Transverse colon (tissue), 4 donors: ENCODE data around the gene DHFR. TPM values are rescaled to one million over a fixed set of nuclear protein-coding genes. Genes with fewer than 3 reads are reported as not detected.

Experiments used
- DNase-seq: peaks from one replicate; pipeline ENCODE4 v3.0.0-alpha.2; 2019
- H3K27ac ChIP-seq, 4 donors: fragments of 200-600 bp; sonication (generic); 2 replicates each; pipeline ENCODE4 v1.5.1; 2016 to 2018; ENCODE audit warnings: inconsistent platforms in 4 of 4
- H3K27me3 ChIP-seq: fragments of 200-600 bp; sonication (generic); 2 replicates; pipeline ENCODE4 v1.5.1; 2017; ENCODE audit warnings: inconsistent platforms
- H3K36me3 ChIP-seq, 4 donors: fragments of 200-600 bp; sonication (generic); 2 replicates each; pipeline ENCODE4 v1.5.1; 2017 to 2019; ENCODE audit warnings: inconsistent platforms in 4 of 4
- H3K4me1 ChIP-seq, 4 donors: fragments of 200-600 bp; sonication (generic); 2 replicates each; pipeline ENCODE4 v1.5.1; 2017 to 2020; ENCODE audit warnings: inconsistent platforms in 4 of 4
- H3K4me3 ChIP-seq, 4 donors: fragments of 200-600 bp; sonication (generic); 1 replicate in 1 of 4; 2 replicates in 3 of 4; pipeline versions ENCODE4 v1.5.1 to v1.6.1; 2017 to 2019; ENCODE audit warnings: inconsistent platforms in 4 of 4
- H3K9me3 ChIP-seq, 2 donors: fragments of 200-600 bp; sonication (generic); 2 replicates each; pipeline ENCODE4 v1.5.1; 2017 to 2019; ENCODE audit warnings: inconsistent platforms in 2 of 2
- CTCF ChIP-seq, 5 experiments: fragments of 200-600 bp in 3 of 5; fragments of 450-650 bp in 2 of 5; sonication (generic) in 3 of 5; IDR thresholded peaks; 1 replicate in 2 of 5; 2 replicates in 3 of 5; pipeline ENCODE4 v1.5.1; 2016 to 2017; ENCODE audit warnings: antibody characterized with exemption in 5 of 5, inconsistent platforms in 3 of 5, mild to moderate bottlenecking in 2 of 5, moderate library complexity in 1 of 5
- EP300 ChIP-seq: sonication (generic); formaldehyde crosslinking; IDR thresholded peaks from one replicate; pipeline ENCODE4 v1.6.1; 2017; ENCODE audit warnings: antibody characterized with exemption, low read depth
- POLR2A ChIP-seq: fragments of 450-650 bp; IDR thresholded peaks from one replicate; pipeline ENCODE4 v1.6.1; 2016; ENCODE audit warnings: antibody characterized with exemption, mild to moderate bottlenecking, moderate library complexity
- POLR2AphosphoS5 ChIP-seq, 3 donors: sonication (generic); formaldehyde crosslinking; IDR thresholded peaks; one replicate each; pipeline ENCODE4 v1.6.1; 2016; ENCODE audit warnings: antibody characterized with exemption in 3 of 3
- WGBS, 2 donors: methylation state at CpG; one replicate each; pipeline ENCODE4 v1.1.5; 2018; ENCODE audit warnings: low coverage in 1 of 2; 5-methylcytosine and 5-hydroxymethylcytosine counted together
- in situ Hi-C, 4 donors: fragments of 200-750 bp; cut with MboI; loops; one replicate each; pipeline versions ENCODE4 v1.15.0 to v1.15.1; 2017; ENCODE audit warnings: low sequenced_read_pairs in 3 of 4, low pct_ligation_motif_present in 1 of 4, low pct_unique_long_range_greater_than_20kb in 1 of 4
- intact Hi-C: fragments of 100-400 bp; cut with DNase I; formaldehyde crosslinking; loops from one replicate; pipeline ENCODE4 v1.15.1; 2023; ENCODE audit warnings: low total_unique reads
- total RNA-seq, 4 donors: library from RNA; depleted of rRNA; stranded (reverse); fragments of >200 nt; gene quantifications; one replicate each; pipeline ENCODE4 v1.1.0, GENCODE V29; 2016

Gene DHFR
- total RNA-seq, 4 donors from 2014 or later: 12.7 to 31.4 (median 26.8) TPM

DNA sequence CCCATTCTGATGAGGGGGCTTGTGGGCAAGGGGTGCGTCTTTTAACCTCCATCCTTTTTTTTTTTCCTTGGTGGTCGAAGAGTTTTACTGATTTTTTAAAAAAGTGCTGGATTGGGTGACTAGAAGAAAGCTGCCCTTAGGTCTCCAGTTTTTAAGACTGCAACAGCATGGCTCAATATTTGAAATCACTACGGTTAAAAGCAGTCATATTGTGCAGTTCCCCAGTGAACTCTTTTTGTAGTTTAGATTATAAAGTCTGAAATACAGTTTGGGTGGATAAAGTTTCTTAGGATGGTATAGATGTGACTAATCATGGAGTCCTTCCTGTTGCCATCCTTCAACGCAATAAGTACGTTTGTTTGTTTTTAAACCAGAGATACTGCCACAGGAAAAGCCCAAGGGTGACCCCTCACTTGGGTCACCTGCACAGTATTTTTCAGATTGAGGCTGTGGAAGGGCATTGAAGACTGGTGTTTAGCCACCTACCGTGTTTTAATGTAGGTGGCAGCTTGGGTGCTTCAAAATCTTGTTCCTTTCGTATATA is 520 bp upstream of the DHFR start:
- 6 to 16% methylated on average over 6 to 7 of the region's 7 CpGs for WGBS, 2 donors

GRCh38 chr5:80654054-80654390 is 761 bp downstream of the DHFR start:
- WGBS, 2 donors: 2 to 6% methylated on average over 5 to 15 of the region's 24 CpGs
- H3K4me1 ChIP-seq: peaks cover 10 to 32% (median 15%) of the 10 kb centered on the region in 4 donors
- in situ Hi-C loops: loop anchor here in 3 of 4 donors (25.0 kb wide), 1 partner anchor 167 kb away; the partner anchor contains the start of gene FAM151B (in 3 of the 3)
- TF ChIP-seq POLR2AphosphoS5 (IDR thresholded peaks at IDR 0.05) (peak in 2 of 3 donors; percentile 12 to 31), EP300 (no peak)
- peak overlapping the region in 3 of 4 donors; percentile 59 to 99 (median 78) for H3K4me3 ChIP-seq
- peak; percentile 62 for DNase-seq
- H3K27ac ChIP-seq: peak overlapping the region; percentile 92 to 99 (median 98)
- H3K36me3 ChIP-seq: peaks cover 0 to 21% (median 10%) of the 10 kb centered on the region in 4 donors
- no peaks in the 10 kb centered on the region for H3K9me3 ChIP-seq
- no peaks in the 10 kb centered on the region for H3K27me3 ChIP-seq
- intact Hi-C loops: no loop called here

More for the DNA sequence above, 520 bp upstream of the DHFR start:
- DNase-seq: no peak
- no peaks in the 10 kb centered on the region for H3K27me3 ChIP-seq
- no peak for TF ChIP-seq POLR2AphosphoS5 (IDR thresholded peaks at IDR 0.05)
- TF ChIP-seq POLR2A: no peak
- H3K4me1 ChIP-seq: peaks cover 10 to 32% (median 15%) of the 10 kb centered on the region in 4 donors
- intact Hi-C loops: no loop called here
- in situ Hi-C loops: loop anchor here in 3 of 4 donors (25.0 kb wide), 1 partner anchor 168 kb away; the partner anchor contains the start of gene FAM151B (in 3 of the 3)
- peaks cover 0 to 34% (median 13%) of the 10 kb centered on the region in 4 donors for H3K36me3 ChIP-seq
- H3K27ac ChIP-seq: peak overlapping the region; percentile 92 to 99 (median 98)
- H3K9me3 ChIP-seq: no peaks in the 10 kb centered on the region
- H3K4me3 ChIP-seq: peak overlapping the region; percentile 59 to 99 (median 76)

DNA sequence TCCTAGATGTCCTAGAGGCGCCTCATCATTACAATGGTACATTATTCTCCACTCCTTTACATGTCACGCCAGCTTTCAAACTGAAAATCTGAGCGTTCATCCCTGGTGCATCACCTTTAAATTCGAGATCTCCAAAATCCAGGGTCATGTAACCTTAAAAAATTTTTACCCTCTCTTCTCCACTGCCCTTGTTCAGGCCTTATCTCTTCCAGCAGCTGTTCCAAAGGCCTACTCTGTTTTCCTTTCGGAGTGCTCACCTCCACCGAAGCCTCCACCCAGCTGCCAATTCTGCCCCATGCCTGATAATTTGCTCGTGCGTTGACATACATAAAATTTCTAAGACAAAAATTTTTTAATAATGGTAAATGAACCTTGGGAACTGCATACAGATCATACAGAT is 1.3 kb downstream of the DHFR start:
- Histone ChIP-seq H3K27me3 (no peaks in the 10 kb centered on the region), H3K4me3 (peak overlapping the region in 3 of 4 donors; percentile 59 to 99 (median 78)), H3K9me3 (no peaks in the 10 kb centered on the region), H3K4me1 (peaks cover 10 to 32% (median 15%) of the 10 kb centered on the region in 4 donors), H3K27ac (peak overlapping the region in 3 of 4 donors; percentile 92 to 99 (median 98)), H3K36me3 (peaks cover 0 to 16% (median 7%) of the 10 kb centered on the region in 4 donors)
- 26 to 51% methylated on average over 7 to 8 of the region's 8 CpGs for whole genome bisulfite sequencing, 2 donors
- TF ChIP-seq POLR2A (no peak), EP300 (no peak), POLR2AphosphoS5 (IDR thresholded peaks at IDR 0.05) (no peak)
- DNase-seq: no peak
- intact Hi-C loops: no loop called here
- in situ Hi-C loops: loop anchor here in 3 of 4 donors (25.0 kb wide), 1 partner anchor 166 kb away; the partner anchor contains the start of gene FAM151B (in 3 of the 3)

DNA sequence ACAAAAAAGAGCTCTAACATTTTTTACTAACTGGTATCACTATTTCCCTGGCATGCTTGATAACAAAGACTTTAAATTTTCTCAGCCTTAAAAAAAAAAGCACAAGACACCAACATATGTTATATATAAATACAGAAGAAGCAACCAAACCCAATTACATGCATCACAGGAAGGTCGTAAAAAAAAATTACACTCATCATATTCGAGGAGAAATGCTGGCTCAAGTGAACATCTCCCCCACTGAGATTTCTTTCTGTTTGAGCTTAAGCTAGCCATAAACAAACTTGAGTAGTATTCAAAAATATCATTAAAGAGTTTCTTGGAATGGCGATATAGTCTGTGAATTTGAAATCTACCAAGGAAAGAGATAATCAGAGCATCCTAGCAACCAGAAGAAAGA is 7.9 kb downstream of the DHFR start:
- Histone ChIP-seq H3K4me3 (no peak overlapping the region), H3K36me3 (no peaks in the 10 kb centered on the region), H3K4me1 (no peaks in the 10 kb centered on the region), H3K27me3 (no peaks in the 10 kb centered on the region), H3K9me3 (no peaks in the 10 kb centered on the region), H3K27ac (no peak overlapping the region)
- intact Hi-C loops: no loop called here
- DNase-seq: no peak
- TF ChIP-seq EP300 (no peak), CTCF (IDR thresholded peaks at IDR 0.05) (no peak), POLR2A (no peak), POLR2AphosphoS5 (IDR thresholded peaks at IDR 0.05) (no peak)
- WGBS, 2 donors: 68 to 82% methylated on average over 3 of the region's 3 CpGs
- in situ Hi-C loops: no loop called here

DNA sequence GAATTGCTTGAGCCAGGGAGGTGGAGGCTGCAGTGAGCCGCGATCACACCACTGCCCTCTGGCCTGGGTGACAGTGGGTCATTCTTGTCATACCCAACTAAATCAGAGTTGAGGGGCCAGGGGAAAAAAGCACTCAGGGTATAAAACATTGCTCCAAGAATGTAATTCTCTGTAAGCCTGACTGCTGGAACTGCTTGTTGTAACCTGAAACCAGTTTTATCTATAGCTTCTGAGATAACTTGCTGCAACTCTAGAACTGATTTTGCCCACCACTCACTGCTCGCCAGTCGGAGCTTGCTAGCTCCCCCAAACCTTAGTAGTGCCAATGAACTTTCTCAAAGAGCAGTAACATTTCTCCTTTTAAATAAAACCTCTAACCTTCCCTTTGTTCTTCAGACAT is 9.9 kb downstream of the DHFR start:
- Histone ChIP-seq H3K4me1 (no peaks in the 10 kb centered on the region), H3K4me3 (no peak overlapping the region), H3K9me3 (no peaks in the 10 kb centered on the region), H3K36me3 (peaks cover 0 to 4% (median 0%) of the 10 kb centered on the region in 4 donors), H3K27ac (no peak overlapping the region), H3K27me3 (no peaks in the 10 kb centered on the region)
- no peak for DNase-seq
- TF ChIP-seq EP300 (no peak), POLR2A (no peak), CTCF (IDR thresholded peaks at IDR 0.05) (no peak), POLR2AphosphoS5 (IDR thresholded peaks at IDR 0.05) (no peak)
- in situ Hi-C loops: no loop called here
- 93% methylated on average over 4 of the region's 4 CpGs; no CpG with 5 or more reads in 1 of the 2 donors for WGBS, 2 donors
- intact Hi-C loops: no loop called here
